GM23248 (cell line): ENCODE results near the gene HSP90AB1. TPM values are rescaled to one million over a fixed set of nuclear protein-coding genes. Genes with fewer than 3 reads are reported as not detected.

Experiments
- DNase-seq: peaks from one replicate; pipeline ENCODE4 v3.0.0-alpha.2; 2015
- H2AFZ ChIP-seq: fragments of 200-600 bp; sonication (generic); 2 replicates; pipeline ENCODE4 v1.6.1; 2016; ENCODE audit warnings: antibody characterized with exemption
- H3F3A ChIP-seq: fragments of 200-600 bp; sonication (generic); 2 replicates; pipeline ENCODE4 v1.6.1; 2016; ENCODE audit warnings: mild to moderate bottlenecking, antibody characterized with exemption, mixed run types; ENCODE audit not compliant: insufficient read depth
- H3K27ac ChIP-seq: fragments of 200-600 bp; sonication (generic); 2 replicates; pipeline ENCODE4 v1.5.1; 2016; ENCODE audit warnings: mild to moderate bottlenecking
- H3K27me3 ChIP-seq: fragments of 200-600 bp; sonication (generic); replicated peaks from 2 replicates; pipeline ENCODE4 v1.6.1; 2016; ENCODE audit warnings: mild to moderate bottlenecking; ENCODE audit not compliant: insufficient read depth
- H3K36me3 ChIP-seq: fragments of 200-600 bp; sonication (generic); 2 replicates; pipeline ENCODE4 v1.6.1; 2016; ENCODE audit warnings: low read depth, mild to moderate bottlenecking
- H3K4me1 ChIP-seq: fragments of 200-600 bp; sonication (generic); 2 replicates; pipeline ENCODE4 v1.6.1; 2016; ENCODE audit warnings: mild to moderate bottlenecking; ENCODE audit not compliant: insufficient read depth
- H3K4me2 ChIP-seq: fragments of 200-600 bp; sonication (generic); one replicate; pipeline ENCODE4 v1.6.1; 2016; ENCODE audit warnings: mild to moderate bottlenecking; ENCODE audit not compliant: unreplicated experiment
- H3K4me3 ChIP-seq: fragments of 200-600 bp; sonication (generic); 2 replicates; pipeline ENCODE4 v1.5.1; 2016; ENCODE audit warnings: mild to moderate bottlenecking
- H3K79me2 ChIP-seq: fragments of 200-600 bp; sonication (generic); 2 replicates; pipeline ENCODE4 v1.6.1; 2016; ENCODE audit warnings: mild to moderate bottlenecking; ENCODE audit not compliant: insufficient read depth
- H3K9ac ChIP-seq: fragments of 200-600 bp; sonication (generic); 2 replicates; pipeline ENCODE4 v1.6.1; 2016; ENCODE audit warnings: mild to moderate bottlenecking
- H3K9me2 ChIP-seq: fragments of 200-600 bp; sonication (generic); 2 replicates; pipeline ENCODE4 v1.6.1; 2016; ENCODE audit warnings: mixed run types, mild to moderate bottlenecking, moderate library complexity; ENCODE audit not compliant: insufficient read depth
- H3K9me3 ChIP-seq: fragments of 200-600 bp; sonication (generic); one replicate; pipeline ENCODE4 v1.6.1; 2017; ENCODE audit warnings: low read depth
- H4K20me1 ChIP-seq: fragments of 200-600 bp; sonication (generic); 2 replicates; pipeline ENCODE4 v1.6.0; 2016; ENCODE audit not compliant: insufficient read depth
- EZH2 ChIP-seq: fragments of 200-600 bp; sonication (generic); IDR thresholded peaks from 2 replicates; pipeline ENCODE4 v1.6.1; 2018; ENCODE audit warnings: antibody characterized with exemption, mild to moderate bottlenecking; ENCODE audit not compliant: insufficient read depth, poor library complexity, severe bottlenecking
- EZH2phosphoT487 ChIP-seq: fragments of 200-600 bp; sonication (generic); IDR thresholded peaks from 2 replicates; pipeline ENCODE4 v1.6.1; 2018; ENCODE audit warnings: antibody characterized with exemption, moderate library complexity, mild to moderate bottlenecking, low read depth; ENCODE audit not compliant: insufficient read depth
- WGBS, 2 experiments: methylation state at CpG; one replicate each; pipeline ENCODE4 v1.1.6; 2015 to 2017; ENCODE audit warnings: low lambda C conversion rate in 2 of 2, low coverage in 1 of 2; ENCODE audit errors: missing lambda C conversion rate in 2 of 2; 5-methylcytosine and 5-hydroxymethylcytosine counted together
- in situ Hi-C: fragments of 300-500 bp; cut with MboI; formaldehyde crosslinking; loops from 2 replicates; pipeline ENCODE4 v1.15.0; 2020
- polyA plus RNA-seq: library from polyadenylated mRNA; unstranded; fragments of >200 nt; fragmentation: Nextera tagmentation; extraction: Ambion mirVana; gene quantifications from 2 replicates; pipeline ENCODE4 v1.2.1, GENCODE V29; 2016
- total RNA-seq: library from RNA; depleted of rRNA; stranded (reverse); fragments of >200 nt; shearing (Covaris generic); gene quantifications from 2 replicates; pipeline ENCODE4 v1.2.3, GENCODE V29; 2014

Gene HSP90AB1
- total and polyA plus RNA-seq, 2 experiments from 2014 or later, result 392 to 732 TPM

GRCh38 chr6:44237021-44237812 lies 9.7 kb upstream of the HSP90AB1 start:
- peak; percentile 100 for DNase-seq
- Histone ChIP-seq H3K4me2 (peak overlapping the region; percentile 77), H3K79me2 (no peaks in the 10 kb centered on the region), H3K36me3 (no peaks in the 10 kb centered on the region), H3K27ac (peak overlapping the region; percentile 82), H3K4me1 (peaks cover 33% of the 10 kb centered on the region), H3K9me2 (no peaks in the 10 kb centered on the region), H3K9ac (peak overlapping the region; percentile 85), H3K4me3 (peak overlapping the region; percentile 76), H3K9me3 (no peaks in the 10 kb centered on the region), H3K27me3 (no peaks in the 10 kb centered on the region), H4K20me1 (no peaks in the 10 kb centered on the region), H3F3A (peaks cover 32% of the 10 kb centered on the region), H2AFZ (peak overlapping the region; percentile 71)
- WGBS, 2 experiments, result 31 to 34% methylated on average over 20 to 22 of the region's 22 CpGs
- TF ChIP-seq EZH2phosphoT487 (no peak), EZH2 (no peak)
- in situ Hi-C loops, result no loop called here

GRCh38 chr6:44237813-44238433 lies 9.0 kb upstream of the HSP90AB1 start:
- no peaks in the 10 kb centered on the region for H3K36me3 ChIP-seq
- H3K4me3 ChIP-seq, result peak overlapping the region; percentile 76
- in situ Hi-C loops, result no loop called here
- no peaks in the 10 kb centered on the region for H3K27me3 ChIP-seq
- no peak for TF ChIP-seq EZH2
- TF ChIP-seq EZH2phosphoT487, result no peak
- peaks cover 33% of the 10 kb centered on the region for H3K4me1 ChIP-seq
- H4K20me1 ChIP-seq, result no peaks in the 10 kb centered on the region
- H3K9me2 ChIP-seq, result no peaks in the 10 kb centered on the region
- peak overlapping the region; percentile 77 for H3K4me2 ChIP-seq
- WGBS, 2 experiments, result 1 to 2% methylated on average over 19 to 37 of the region's 42 CpGs
- DNase-seq, result peak; percentile 86
- peak overlapping the region; percentile 85 for H3K9ac ChIP-seq
- no peaks in the 10 kb centered on the region for H3K79me2 ChIP-seq
- H2AFZ ChIP-seq, result peak overlapping the region; percentile 71
- H3K9me3 ChIP-seq, result no peaks in the 10 kb centered on the region
- H3F3A ChIP-seq, result peaks cover 32% of the 10 kb centered on the region
- H3K27ac ChIP-seq, result peak overlapping the region; percentile 82

DNA sequence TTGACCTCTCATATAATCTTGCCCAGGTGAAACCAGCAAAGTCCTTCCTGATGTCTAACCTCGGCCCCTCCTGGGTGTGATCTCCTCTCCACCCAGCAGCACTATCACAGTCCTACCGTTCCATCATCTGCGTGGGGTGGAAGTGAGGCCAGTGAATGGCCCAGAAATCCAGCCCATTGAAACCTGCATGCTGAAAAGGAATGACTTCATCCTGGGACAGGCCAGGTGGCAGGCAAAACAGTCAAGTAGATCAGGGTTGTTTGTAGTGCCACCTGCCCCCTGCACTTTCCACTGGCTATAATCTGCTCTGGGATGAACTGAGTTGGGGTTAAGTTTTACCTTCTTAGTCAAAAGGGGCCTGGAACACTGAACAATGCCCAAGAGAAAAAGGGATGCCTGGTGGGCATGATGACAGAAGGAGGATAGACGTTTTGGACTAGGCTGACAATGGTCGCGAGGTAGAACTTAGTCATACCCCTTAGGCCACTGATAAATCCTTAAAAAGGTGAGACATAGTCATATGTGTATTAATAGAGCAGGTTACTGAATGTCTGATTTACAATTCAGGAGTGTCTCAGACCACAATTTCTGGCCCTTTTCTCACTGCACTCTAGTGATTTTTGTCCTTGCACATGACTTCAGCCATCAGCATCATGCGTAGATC lies 8.1 kb upstream of the HSP90AB1 start:
- TF ChIP-seq EZH2phosphoT487 (no peak), EZH2 (no peak)
- H3K36me3 ChIP-seq, result no peaks in the 10 kb centered on the region
- WGBS, 2 experiments, result 71 to 76% methylated on average over 7 of the region's 7 CpGs
- DNase-seq, result no peak
- H3K4me1 ChIP-seq, result peaks cover 28% of the 10 kb centered on the region
- no peak overlapping the region for H2AFZ ChIP-seq
- peaks cover 27% of the 10 kb centered on the region for H3F3A ChIP-seq
- H3K9me3 ChIP-seq, result no peaks in the 10 kb centered on the region
- in situ Hi-C loops, result no loop called here
- no peak overlapping the region for H3K4me3 ChIP-seq
- H3K9ac ChIP-seq, result peak overlapping the region; percentile 85; the same call in 1 of the 2 replicates
- no peak overlapping the region for H3K4me2 ChIP-seq
- peak overlapping the region; percentile 82; the same call in 1 of the 2 replicates for H3K27ac ChIP-seq
- no peaks in the 10 kb centered on the region for H4K20me1 ChIP-seq
- H3K79me2 ChIP-seq, result no peaks in the 10 kb centered on the region
- no peaks in the 10 kb centered on the region for H3K9me2 ChIP-seq
- H3K27me3 ChIP-seq, result no peaks in the 10 kb centered on the region

- no peak overlapping the region for H3K4me2 ChIP-seq
- H3F3A ChIP-seq, result peaks cover 16% of the 10 kb centered on the region
- peaks cover 4% of the 10 kb centered on the region; the same call in 1 of the 2 replicates for H3K36me3 ChIP-seq
- peaks cover 3% of the 10 kb centered on the region for H3K4me1 ChIP-seq
- H3K27me3 ChIP-seq, result no peaks in the 10 kb centered on the region
- DNase-seq, result no peak
- no peak overlapping the region for H3K27ac ChIP-seq
- 93 to 99% methylated on average over 5 to 7 of the region's 7 CpGs for WGBS, 2 experiments
- H3K9me2 ChIP-seq, result no peaks in the 10 kb centered on the region
- peaks cover 6% of the 10 kb centered on the region; the same call in 1 of the 2 replicates for H4K20me1 ChIP-seq
- TF ChIP-seq EZH2 (no peak), EZH2phosphoT487 (no peak)
- no peak overlapping the region for H2AFZ ChIP-seq
- H3K9ac ChIP-seq, result no peak overlapping the region
- in situ Hi-C loops, result no loop called here
- no peak overlapping the region for H3K4me3 ChIP-seq
- H3K9me3 ChIP-seq, result no peaks in the 10 kb centered on the region
- H3K79me2 ChIP-seq, result peaks cover 15% of the 10 kb centered on the region
Measured at GRCh38 chr6:44243345-44243744, 3.6 kb upstream of the HSP90AB1 start.
